ENCODE measurements around the gene NBAS.

NBAS gene

DNA sequence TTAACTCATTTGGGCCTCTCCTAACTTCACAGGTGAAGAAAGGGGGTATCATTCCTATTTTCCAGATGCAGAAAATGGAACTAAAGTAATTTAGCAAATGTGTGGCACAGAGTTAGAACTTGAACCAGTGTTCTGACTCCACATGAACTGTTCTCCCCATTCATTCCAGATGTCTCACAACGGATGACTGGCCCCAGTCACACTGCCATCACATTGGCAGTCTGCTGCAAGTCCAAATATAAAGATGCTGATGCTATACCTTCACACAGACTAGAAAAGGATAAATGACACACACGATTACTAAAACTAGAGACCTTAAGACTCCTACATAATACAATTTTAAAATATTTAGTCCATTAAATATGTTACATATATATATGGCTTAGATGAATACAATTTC, 195.7 kb downstream of the NBAS start:
- no peak overlapping the region for H3K4me3 ChIP-seq (ENCODE audit: low read depth, low read length)
- in situ Hi-C loops (cut with HindIII; ENCODE audit: low sequenced_read_pairs), result no loop called here
- TF ChIP-seq, protein P1, sequence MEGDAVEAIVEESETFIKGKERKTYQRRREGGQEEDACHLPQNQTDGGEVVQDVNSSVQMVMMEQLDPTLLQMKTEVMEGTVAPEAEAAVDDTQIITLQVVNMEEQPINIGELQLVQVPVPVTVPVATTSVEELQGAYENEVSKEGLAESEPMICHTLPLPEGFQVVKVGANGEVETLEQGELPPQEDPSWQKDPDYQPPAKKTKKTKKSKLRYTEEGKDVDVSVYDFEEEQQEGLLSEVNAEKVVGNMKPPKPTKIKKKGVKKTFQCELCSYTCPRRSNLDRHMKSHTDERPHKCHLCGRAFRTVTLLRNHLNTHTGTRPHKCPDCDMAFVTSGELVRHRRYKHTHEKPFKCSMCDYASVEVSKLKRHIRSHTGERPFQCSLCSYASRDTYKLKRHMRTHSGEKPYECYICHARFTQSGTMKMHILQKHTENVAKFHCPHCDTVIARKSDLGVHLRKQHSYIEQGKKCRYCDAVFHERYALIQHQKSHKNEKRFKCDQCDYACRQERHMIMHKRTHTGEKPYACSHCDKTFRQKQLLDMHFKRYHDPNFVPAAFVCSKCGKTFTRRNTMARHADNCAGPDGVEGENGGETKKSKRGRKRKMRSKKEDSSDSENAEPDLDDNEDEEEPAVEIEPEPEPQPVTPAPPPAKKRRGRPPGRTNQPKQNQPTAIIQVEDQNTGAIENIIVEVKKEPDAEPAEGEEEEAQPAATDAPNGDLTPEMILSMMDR (IDR thresholded peaks at IDR 0.05; ENCODE audit: low read depth, low read length), result no peak
- no peak for DNase-seq (ENCODE audit: low read depth, low spot score)

- no peak overlapping the region for H3K4me3 ChIP-seq (ENCODE audit: low read depth, low read length)
- DNase-seq (ENCODE audit: low read depth, low spot score), result no peak
- TF ChIP-seq, protein P1 (IDR thresholded peaks at IDR 0.05; ENCODE audit: low read depth, low read length), result no peak
- in situ Hi-C loops (cut with HindIII; ENCODE audit: low sequenced_read_pairs), result no loop called here
These were observed 196.6 kb downstream of the NBAS start for GRCh38 chr2:15364561-15364960.

GRCh38 chr2:15363734-15364133, 197.4 kb downstream of the NBAS start:
- H3K4me3 ChIP-seq (ENCODE audit: low read depth, low read length), result no peak overlapping the region
- in situ Hi-C loops (cut with HindIII; ENCODE audit: low sequenced_read_pairs), result no loop called here
- no peak for DNase-seq (ENCODE audit: low read depth, low spot score)
- TF ChIP-seq, protein P1 (IDR thresholded peaks at IDR 0.05; ENCODE audit: low read depth, low read length), result no peak

DNA sequence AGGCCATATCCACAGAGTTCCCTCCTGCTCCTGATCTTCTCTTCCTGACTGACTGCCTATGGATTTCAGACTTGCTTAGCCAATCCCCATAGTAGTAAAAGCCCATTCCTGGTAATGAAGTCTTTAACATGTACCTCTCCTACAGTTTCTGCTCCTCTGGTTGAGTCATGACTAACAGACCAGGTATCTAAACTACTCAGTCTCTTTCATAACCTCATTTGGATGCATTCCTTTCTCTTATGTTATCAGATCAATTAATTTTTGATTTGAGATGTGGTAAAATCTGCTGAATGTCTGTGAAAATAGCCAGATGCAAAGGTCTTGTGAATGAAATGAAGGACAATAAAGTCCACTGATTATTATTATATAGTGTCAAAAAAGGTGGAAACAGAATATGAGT, 198.0 kb downstream of the NBAS start:
- TF ChIP-seq, protein P1 (IDR thresholded peaks at IDR 0.05; ENCODE audit: low read depth, low read length), result no peak
- peak; percentile 25 for DNase-seq (ENCODE audit: low read depth, low spot score)
- in situ Hi-C loops (cut with HindIII; ENCODE audit: low sequenced_read_pairs), result no loop called here
- H3K4me3 ChIP-seq (ENCODE audit: low read depth, low read length), result no peak overlapping the region

DNA sequence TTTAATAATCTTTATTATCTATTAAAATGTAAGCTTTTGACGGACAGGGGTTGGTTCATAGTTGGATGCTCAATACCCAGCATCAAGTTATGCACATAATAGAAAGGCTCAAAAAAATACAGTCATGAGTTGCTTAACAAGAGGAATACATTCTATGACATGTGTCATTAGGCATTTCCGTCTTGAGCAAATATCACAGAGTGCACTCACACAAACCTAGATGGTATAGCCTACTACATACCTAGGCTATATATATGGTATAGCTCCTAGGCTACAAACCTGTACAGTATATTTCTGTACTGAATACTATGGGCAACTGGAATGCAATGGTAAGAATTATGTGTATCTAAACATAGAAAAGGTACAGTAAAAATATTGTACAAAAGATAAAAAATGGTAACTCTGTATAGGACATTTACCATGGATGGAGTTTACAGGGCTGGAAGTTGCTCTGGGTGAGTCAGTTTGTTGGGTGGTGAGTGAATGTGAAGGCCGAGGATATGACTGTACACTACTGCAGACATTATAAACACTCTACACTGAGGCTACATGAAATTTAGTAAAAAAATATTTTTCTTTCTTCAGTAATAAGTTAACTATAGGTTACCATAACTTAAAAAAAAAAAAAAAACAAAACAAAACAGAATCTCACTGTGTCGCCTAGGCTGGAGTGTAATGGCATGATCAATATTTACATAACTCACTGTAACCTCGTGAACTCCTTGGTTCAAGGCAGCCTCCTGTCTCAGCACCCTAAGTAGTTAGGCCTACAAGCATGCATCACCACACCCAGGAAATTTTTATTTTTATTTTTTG, 201.2 kb downstream of the NBAS start:
- H3K4me3 ChIP-seq (ENCODE audit: low read depth, low read length), result no peak overlapping the region
- in situ Hi-C loops (cut with HindIII; ENCODE audit: low sequenced_read_pairs), result no loop called here
- peak; percentile 89 for DNase-seq (ENCODE audit: low read depth, low spot score)
- TF ChIP-seq, protein P1 (IDR thresholded peaks at IDR 0.05; ENCODE audit: low read depth, low read length), result no peak

- TF ChIP-seq, protein P1 (IDR thresholded peaks at IDR 0.05; ENCODE audit: low read depth, low read length), result no peak
- H3K4me3 ChIP-seq (ENCODE audit: low read depth, low read length), result no peak overlapping the region
- in situ Hi-C loops (cut with HindIII; ENCODE audit: low sequenced_read_pairs), result no loop called here
- no peak for DNase-seq (ENCODE audit: low read depth, low spot score)
These were observed 203.2 kb downstream of the NBAS start for GRCh38 chr2:15357922-15358321.
